ENCODE measurements around the gene THSD8.

The THSD8 gene

DNA sequence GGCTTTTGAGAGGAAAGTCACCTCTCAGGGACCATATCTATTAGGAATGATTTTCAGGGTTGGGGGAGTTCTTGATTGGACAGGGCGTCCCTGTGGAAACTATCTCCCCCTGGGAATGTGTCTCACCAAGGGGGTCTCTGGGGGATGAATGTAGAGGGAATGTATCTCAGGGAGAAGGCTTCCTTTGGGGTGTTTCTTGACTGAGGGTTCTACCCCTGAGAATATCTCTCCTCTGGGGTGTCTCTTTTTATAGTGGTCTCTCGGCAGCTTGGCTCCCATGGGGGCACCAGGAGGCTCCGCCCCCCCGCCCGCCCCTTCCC lies 31.5 kb downstream of the THSD8 start:
- peak overlapping the region; percentile 16 to 60; a peak in 3 of 4 replicates for H3K4me3 ChIP-seq (ENCODE audit: low read depth in 1 of 2, low read length in 2 of 2)
- H3K36me3 ChIP-seq (ENCODE audit: insufficient read depth, low read length), result no peaks in the 10 kb centered on the region
- no peaks in the 10 kb centered on the region for H3K9me3 ChIP-seq (ENCODE audit: insufficient read depth, low read length, severe bottlenecking)
- peaks cover 40% of the 10 kb centered on the region for H3K4me1 ChIP-seq (ENCODE audit: insufficient read depth, low read length)
- peak overlapping the region; percentile 47 for H2AFZ ChIP-seq (ENCODE audit: low read depth, low read length)
- DNase-seq (no peak), ATAC-seq (ENCODE audit: insufficient read depth, low read depth) (no peak)
- no peaks in the 10 kb centered on the region for H3K79me2 ChIP-seq (ENCODE audit: insufficient read depth, low read length)
- H3K4me2 ChIP-seq (ENCODE audit: insufficient read depth, low read length), result peak overlapping the region; percentile 89
- TF ChIP-seq EZH2 (IDR thresholded peaks at IDR 0.05; ENCODE audit: borderline replicate concordance, low read depth, low read length, severe bottlenecking), result no peak
- TF ChIP-seq, protein P1, sequence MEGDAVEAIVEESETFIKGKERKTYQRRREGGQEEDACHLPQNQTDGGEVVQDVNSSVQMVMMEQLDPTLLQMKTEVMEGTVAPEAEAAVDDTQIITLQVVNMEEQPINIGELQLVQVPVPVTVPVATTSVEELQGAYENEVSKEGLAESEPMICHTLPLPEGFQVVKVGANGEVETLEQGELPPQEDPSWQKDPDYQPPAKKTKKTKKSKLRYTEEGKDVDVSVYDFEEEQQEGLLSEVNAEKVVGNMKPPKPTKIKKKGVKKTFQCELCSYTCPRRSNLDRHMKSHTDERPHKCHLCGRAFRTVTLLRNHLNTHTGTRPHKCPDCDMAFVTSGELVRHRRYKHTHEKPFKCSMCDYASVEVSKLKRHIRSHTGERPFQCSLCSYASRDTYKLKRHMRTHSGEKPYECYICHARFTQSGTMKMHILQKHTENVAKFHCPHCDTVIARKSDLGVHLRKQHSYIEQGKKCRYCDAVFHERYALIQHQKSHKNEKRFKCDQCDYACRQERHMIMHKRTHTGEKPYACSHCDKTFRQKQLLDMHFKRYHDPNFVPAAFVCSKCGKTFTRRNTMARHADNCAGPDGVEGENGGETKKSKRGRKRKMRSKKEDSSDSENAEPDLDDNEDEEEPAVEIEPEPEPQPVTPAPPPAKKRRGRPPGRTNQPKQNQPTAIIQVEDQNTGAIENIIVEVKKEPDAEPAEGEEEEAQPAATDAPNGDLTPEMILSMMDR (IDR thresholded peaks at IDR 0.05; ENCODE audit: borderline replicate concordance, extremely low read depth, low read length, poor library complexity, severe bottlenecking), result no peak
- peak overlapping the region; percentile 48; the same call in 1 of the 2 replicates for H3K27ac ChIP-seq (ENCODE audit: low read length)
- H3K9ac ChIP-seq (ENCODE audit: low read depth, low read length), result peak overlapping the region; percentile 46
- no peaks in the 10 kb centered on the region for H3K27me3 ChIP-seq (ENCODE audit: insufficient read depth, low read length, poor library complexity)
- peaks cover 7% of the 10 kb centered on the region for H4K20me1 ChIP-seq (ENCODE audit: insufficient read depth, low read length)

DNA sequence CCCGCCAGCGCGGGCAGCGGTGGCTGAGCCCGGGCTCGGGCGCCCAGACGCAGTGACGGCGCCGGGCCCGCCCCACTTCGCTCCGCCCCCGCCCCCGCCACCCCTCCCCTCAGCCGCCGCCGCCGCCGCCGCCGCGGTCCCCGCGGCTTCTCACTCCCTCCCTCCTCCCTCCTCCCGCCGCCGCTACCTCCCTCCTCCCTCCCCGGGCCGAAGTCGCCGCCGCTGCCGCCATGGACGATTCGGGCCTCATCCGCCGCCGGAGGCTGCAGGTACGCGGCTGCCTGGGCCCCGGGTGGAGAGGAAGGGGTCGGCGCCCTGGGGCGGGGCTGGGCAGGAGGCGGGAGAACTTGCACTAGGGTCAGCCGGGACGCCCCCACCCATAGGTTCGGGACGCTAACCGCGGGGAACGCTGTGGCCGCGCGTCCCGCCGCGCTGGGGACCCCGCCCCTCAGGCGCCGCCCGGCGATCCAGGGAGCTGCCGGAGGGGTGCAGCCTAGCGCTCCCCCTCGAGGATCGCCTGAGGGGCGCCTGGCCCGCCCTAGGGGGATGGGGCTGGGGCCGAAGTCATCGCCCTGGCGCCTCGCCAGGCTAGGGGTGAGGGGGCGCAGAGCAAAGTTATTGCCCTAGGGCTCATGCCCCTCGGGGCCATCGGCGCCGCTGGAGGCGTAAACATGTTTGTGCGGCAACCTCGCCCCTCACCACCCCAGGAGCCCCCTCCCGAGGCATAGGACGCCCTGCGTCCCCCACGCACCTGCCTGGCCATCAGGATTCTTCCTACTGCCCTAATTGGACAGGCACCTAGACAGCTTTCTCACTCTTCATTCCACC lies 32.1 kb downstream of the THSD8 start:
- peaks cover 2% of the 10 kb centered on the region; the same call in 1 of the 2 replicates for H3K79me2 ChIP-seq (ENCODE audit: insufficient read depth, low read length)
- no peaks in the 10 kb centered on the region for H3K27me3 ChIP-seq (ENCODE audit: insufficient read depth, low read length, poor library complexity)
- no peaks in the 10 kb centered on the region for H3K36me3 ChIP-seq (ENCODE audit: insufficient read depth, low read length)
- peak; percentile 73 for DNase-seq
- peak; percentile 52 for ATAC-seq (ENCODE audit: insufficient read depth, low read depth)
- no peaks in the 10 kb centered on the region for H3K9me3 ChIP-seq (ENCODE audit: insufficient read depth, low read length, severe bottlenecking)
- H4K20me1 ChIP-seq (ENCODE audit: insufficient read depth, low read length), result peaks cover 7% of the 10 kb centered on the region
- peak overlapping the region; percentile 67 for H3K9ac ChIP-seq (ENCODE audit: low read depth, low read length)
- H3K4me1 ChIP-seq (ENCODE audit: insufficient read depth, low read length), result peaks cover 40% of the 10 kb centered on the region
- no peak for TF ChIP-seq EZH2 (IDR thresholded peaks at IDR 0.05; ENCODE audit: borderline replicate concordance, low read depth, low read length, severe bottlenecking)
- TF ChIP-seq, protein P1 (IDR thresholded peaks at IDR 0.05; ENCODE audit: borderline replicate concordance, extremely low read depth, low read length, poor library complexity, severe bottlenecking), result no peak
- H3K4me3 ChIP-seq (ENCODE audit: low read depth in 1 of 2, low read length in 2 of 2), result peak overlapping the region; percentile 40 to 63; a peak in 3 of 4 replicates
- H2AFZ ChIP-seq (ENCODE audit: low read depth, low read length), result peak overlapping the region; percentile 88
- H3K27ac ChIP-seq (ENCODE audit: low read length), result peak overlapping the region; percentile 50
- H3K4me2 ChIP-seq (ENCODE audit: insufficient read depth, low read length), result peak overlapping the region; percentile 89

DNA sequence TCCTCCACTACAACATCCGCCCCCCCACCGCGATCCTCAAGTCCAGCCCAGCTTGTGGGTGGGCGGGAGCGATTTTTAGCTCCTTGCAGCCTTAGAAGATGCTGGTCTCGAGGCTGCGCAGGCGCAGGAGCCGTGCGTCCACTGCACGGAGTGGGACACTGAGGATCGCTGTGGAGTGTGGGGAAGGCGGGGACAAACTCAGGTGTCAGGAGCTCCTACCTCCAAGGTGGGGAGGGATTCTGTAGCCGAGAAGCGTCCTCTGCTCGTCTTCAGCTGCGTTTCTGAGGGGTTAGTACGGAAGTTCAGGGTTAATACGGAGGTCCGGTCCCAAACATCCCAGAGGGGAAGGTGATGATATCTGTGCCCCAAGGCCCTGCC lies 32.7 kb downstream of the THSD8 start, which contains the start of gene RTBDN:
Gene RTBDN (minus strand): TSS at position 14 of the 378 bp plus-strand sequence. CDS start 4,600 bp downstream, outside the sequence.
- peak within 1 kb of the TSS; percentile 89 for H3K4me2 ChIP-seq (ENCODE audit: insufficient read depth, low read length)
- TF ChIP-seq EZH2 (IDR thresholded peaks at IDR 0.05; ENCODE audit: borderline replicate concordance, low read depth, low read length, severe bottlenecking), result no peak
- TF ChIP-seq, protein P1 (IDR thresholded peaks at IDR 0.05; ENCODE audit: borderline replicate concordance, extremely low read depth, low read length, poor library complexity, severe bottlenecking), result no peak
- H2AFZ ChIP-seq (ENCODE audit: low read depth, low read length), result peak within 1 kb of the TSS; percentile 88
- H3K9ac ChIP-seq (ENCODE audit: low read depth, low read length), result peak within 1 kb of the TSS; percentile 67
- H3K4me3 ChIP-seq (ENCODE audit: low read depth in 1 of 2, low read length in 2 of 2), result peak within 1 kb of the TSS; percentile 40 to 63; a peak in 3 of 4 replicates
- DNase-seq (no peak), ATAC-seq (ENCODE audit: insufficient read depth, low read depth) (no peak)
- H3K27me3 ChIP-seq (ENCODE audit: insufficient read depth, low read length, poor library complexity), result no peaks in the 10 kb centered on the region
- peaks cover 11% of the 10 kb centered on the region for H4K20me1 ChIP-seq (ENCODE audit: insufficient read depth, low read length)
- H3K27ac ChIP-seq (ENCODE audit: low read length), result peak within 1 kb of the TSS; percentile 50
- peaks cover 46% of the 10 kb centered on the region for H3K4me1 ChIP-seq (ENCODE audit: insufficient read depth, low read length)
- no peaks in the 10 kb centered on the region for H3K9me3 ChIP-seq (ENCODE audit: insufficient read depth, low read length, severe bottlenecking)
- H3K79me2 ChIP-seq (ENCODE audit: insufficient read depth, low read length), result peaks cover 8% of the 10 kb centered on the region
- no peaks in the 10 kb centered on the region for H3K36me3 ChIP-seq (ENCODE audit: insufficient read depth, low read length)
